Endothelial cell (in vitro differentiated cells): ENCODE results near the gene XPO4. TPM values are rescaled to one million over a fixed set of nuclear protein-coding genes. Genes with fewer than 3 reads are reported as not detected.
"Not testable (repeated sequence)": the region's sequence is repeated elsewhere in the genome, so short reads cannot be mapped to it uniquely, and the experiment has no call there.

Experiments used
- DNase-seq: peaks from one replicate; pipeline ENCODE4 v3.0.0; 2021; ENCODE audit warnings: low spot score
- H3K27ac Mint-ChIP-seq: one replicate; pipeline ENCODE4 v1.8.0; 2021; ENCODE audit warnings: mixed read lengths, inconsistent platforms; ENCODE audit not compliant: unreplicated experiment
- H3K27me3 Mint-ChIP-seq: one replicate; pipeline ENCODE4 v1.8.0; 2021; ENCODE audit warnings: mild to moderate bottlenecking, moderate library complexity, mixed read lengths, inconsistent platforms; ENCODE audit not compliant: unreplicated experiment
- H3K36me3 Mint-ChIP-seq: one replicate; pipeline ENCODE4 v1.8.0; 2021; ENCODE audit warnings: mild to moderate bottlenecking, low read depth, mixed read lengths, inconsistent platforms; ENCODE audit not compliant: unreplicated experiment
- H3K4me1 Mint-ChIP-seq: one replicate; pipeline ENCODE4 v1.8.0; 2021; ENCODE audit warnings: mild to moderate bottlenecking, mixed read lengths, inconsistent platforms; ENCODE audit not compliant: unreplicated experiment
- H3K4me3 Mint-ChIP-seq: one replicate; pipeline ENCODE4 v1.8.0; 2021; ENCODE audit warnings: mild to moderate bottlenecking, mixed read lengths, inconsistent platforms; ENCODE audit not compliant: unreplicated experiment
- H3K9me3 Mint-ChIP-seq: one replicate; pipeline ENCODE4 v1.8.0; 2021; ENCODE audit warnings: mixed read lengths, inconsistent platforms; ENCODE audit not compliant: unreplicated experiment
- total RNA-seq: library from RNA; stranded (reverse); fragmentation: NEBNext Ultra II Directional; extraction: Animal tissue kit (Norgen Biotek cat#: 25700); gene quantifications from one replicate; pipeline ENCODE4 v1.2.1, GENCODE V29; 2021; ENCODE audit not compliant: unreplicated experiment
- TF ChIP-seq, protein P1 (sequence below): fragments of 200-600 bp; sonication (generic); IDR thresholded peaks from one replicate; pipeline ENCODE4 v1.5.0; 2021; ENCODE audit warnings: antibody characterized with exemption; ENCODE audit not compliant: unreplicated experiment

The XPO4 gene
- total RNA-seq, 1 donor from 2014 or later = 18.0 TPM

DNA sequence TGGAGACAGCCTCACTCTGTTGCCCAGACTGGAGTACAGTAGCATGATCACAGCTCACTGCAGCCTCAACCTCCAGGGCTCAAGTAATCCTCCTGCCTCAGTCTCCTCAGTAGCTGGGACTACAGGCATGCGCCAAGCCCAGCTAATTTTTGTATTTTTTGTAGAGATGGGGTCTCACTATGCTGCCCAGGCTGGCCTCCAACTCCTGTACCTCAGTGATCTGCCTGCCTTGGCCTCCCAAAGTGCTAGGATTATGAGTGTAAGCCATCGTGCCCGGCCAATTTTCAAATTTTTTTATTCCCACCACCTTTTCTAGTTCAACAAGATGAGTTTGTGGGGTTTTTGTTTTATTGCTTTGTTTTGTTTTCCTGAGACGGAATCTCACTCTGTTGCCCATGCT, 31.7 kb downstream of the XPO4 start:
- H3K27me3 Mint-ChIP-seq = peaks cover 2% of the 10 kb centered on the region
- no peaks in the 10 kb centered on the region for H3K9me3 Mint-ChIP-seq
- no peak overlapping the region for H3K27ac Mint-ChIP-seq
- no peaks in the 10 kb centered on the region for H3K36me3 Mint-ChIP-seq
- DNase-seq = no peak
- H3K4me1 Mint-ChIP-seq = peaks cover 2% of the 10 kb centered on the region
- TF ChIP-seq, protein P1, sequence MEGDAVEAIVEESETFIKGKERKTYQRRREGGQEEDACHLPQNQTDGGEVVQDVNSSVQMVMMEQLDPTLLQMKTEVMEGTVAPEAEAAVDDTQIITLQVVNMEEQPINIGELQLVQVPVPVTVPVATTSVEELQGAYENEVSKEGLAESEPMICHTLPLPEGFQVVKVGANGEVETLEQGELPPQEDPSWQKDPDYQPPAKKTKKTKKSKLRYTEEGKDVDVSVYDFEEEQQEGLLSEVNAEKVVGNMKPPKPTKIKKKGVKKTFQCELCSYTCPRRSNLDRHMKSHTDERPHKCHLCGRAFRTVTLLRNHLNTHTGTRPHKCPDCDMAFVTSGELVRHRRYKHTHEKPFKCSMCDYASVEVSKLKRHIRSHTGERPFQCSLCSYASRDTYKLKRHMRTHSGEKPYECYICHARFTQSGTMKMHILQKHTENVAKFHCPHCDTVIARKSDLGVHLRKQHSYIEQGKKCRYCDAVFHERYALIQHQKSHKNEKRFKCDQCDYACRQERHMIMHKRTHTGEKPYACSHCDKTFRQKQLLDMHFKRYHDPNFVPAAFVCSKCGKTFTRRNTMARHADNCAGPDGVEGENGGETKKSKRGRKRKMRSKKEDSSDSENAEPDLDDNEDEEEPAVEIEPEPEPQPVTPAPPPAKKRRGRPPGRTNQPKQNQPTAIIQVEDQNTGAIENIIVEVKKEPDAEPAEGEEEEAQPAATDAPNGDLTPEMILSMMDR = no peak
- no peak overlapping the region for H3K4me3 Mint-ChIP-seq

DNA sequence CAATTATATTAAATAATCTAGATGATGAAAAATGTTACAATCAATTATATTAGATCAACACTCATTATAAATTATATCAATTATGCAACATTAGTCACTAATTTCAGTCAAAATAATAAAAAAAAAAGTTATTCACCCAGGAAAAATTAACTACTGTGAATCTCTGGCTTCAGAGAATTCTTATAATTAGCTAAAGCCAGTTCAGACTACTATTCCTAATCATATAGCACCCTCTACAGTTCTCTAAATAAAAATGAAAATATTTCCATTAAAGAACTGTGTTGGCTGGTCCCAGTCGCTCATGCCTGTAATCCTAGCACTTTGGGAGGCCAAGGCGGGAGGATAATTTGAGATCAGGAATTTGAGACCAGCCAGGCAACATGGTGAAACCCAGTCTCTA, 33.0 kb downstream of the XPO4 start:
- H3K4me1 Mint-ChIP-seq = peaks cover 2% of the 10 kb centered on the region

DNA sequence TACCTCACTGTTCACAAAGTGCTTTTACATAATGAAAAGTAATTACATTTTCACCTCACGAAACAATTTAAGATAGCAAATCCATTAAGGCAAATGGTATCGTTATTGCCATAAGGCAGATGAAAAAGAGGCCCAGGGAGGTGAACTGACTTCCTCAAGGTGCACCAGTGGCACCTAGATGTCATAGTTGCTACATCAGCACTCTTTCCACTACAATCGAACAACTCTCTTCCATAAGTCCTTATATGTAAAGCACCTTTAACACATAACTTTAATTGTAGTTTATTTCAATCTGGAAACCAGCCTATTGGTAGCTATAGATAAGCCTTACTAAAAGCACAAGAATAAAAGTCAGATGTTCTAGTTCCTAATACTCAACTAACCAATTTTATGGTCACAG, 35.1 kb downstream of the XPO4 start:
- Mint-ChIP-seq H3K27me3 (peaks cover 2% of the 10 kb centered on the region), H3K27ac (no peak overlapping the region), H3K4me3 (no peak overlapping the region), H3K4me1 (no peaks in the 10 kb centered on the region), H3K9me3 (no peaks in the 10 kb centered on the region), H3K36me3 (no peaks in the 10 kb centered on the region)
- no peak for DNase-seq
- TF ChIP-seq, protein P1 = no peak

More for the DNA sequence above, 33.0 kb downstream of the XPO4 start:
- H3K4me3 Mint-ChIP-seq = no peak overlapping the region
- H3K9me3 Mint-ChIP-seq = no peaks in the 10 kb centered on the region
- peaks cover 2% of the 10 kb centered on the region for H3K27me3 Mint-ChIP-seq
- H3K36me3 Mint-ChIP-seq = no peaks in the 10 kb centered on the region
- H3K27ac Mint-ChIP-seq = no peak overlapping the region
- DNase-seq = no peak
- TF ChIP-seq, protein P1 = no peak

DNA sequence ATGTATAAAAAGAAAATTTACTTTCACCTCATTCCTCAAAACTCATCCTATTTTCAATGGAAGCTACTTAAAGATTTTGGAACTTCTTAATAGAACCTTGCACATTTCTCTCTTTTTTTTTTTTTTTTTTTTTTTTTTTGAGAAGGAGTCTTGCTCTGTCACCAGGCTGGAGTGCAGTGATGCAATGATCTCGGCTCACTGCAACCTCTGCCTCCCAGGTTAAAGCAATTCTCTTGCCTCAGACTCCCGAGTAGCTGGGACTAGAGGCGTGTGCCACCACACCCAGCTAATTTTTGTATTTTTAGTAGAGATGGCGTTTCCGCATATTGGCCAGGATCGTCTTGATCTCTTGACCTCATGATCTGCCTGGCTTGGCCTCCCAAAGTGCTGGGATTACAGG, 40.9 kb downstream of the XPO4 start:
- not testable (repeated sequence) for H3K36me3 Mint-ChIP-seq, H3K27ac Mint-ChIP-seq, H3K27me3 Mint-ChIP-seq, DNase-seq, H3K4me3 Mint-ChIP-seq, H3K9me3 Mint-ChIP-seq, H3K4me1 Mint-ChIP-seq

DNA sequence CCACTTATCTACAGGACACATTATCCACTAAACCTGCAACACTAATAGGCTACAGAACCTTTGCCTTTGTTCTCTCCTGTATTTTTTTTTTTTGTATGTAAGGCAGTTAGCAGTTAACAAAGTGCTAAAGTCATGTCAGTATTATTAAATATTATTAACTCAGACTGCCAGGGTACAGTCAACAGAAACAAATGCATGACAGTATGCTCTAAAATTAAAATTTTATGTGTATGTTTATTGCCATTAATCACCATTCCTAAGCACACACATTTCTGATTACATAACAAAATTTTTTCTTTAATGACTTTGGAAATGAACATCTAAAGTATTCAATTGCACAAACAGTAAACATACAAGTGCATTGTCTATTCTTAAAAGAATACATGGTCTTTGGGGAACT, 41.7 kb downstream of the XPO4 start:
- no peak overlapping the region for H3K4me3 Mint-ChIP-seq
- H3K36me3 Mint-ChIP-seq = peaks cover 4% of the 10 kb centered on the region
- H3K27ac Mint-ChIP-seq = no peak overlapping the region
- TF ChIP-seq, protein P1 = no peak
- H3K9me3 Mint-ChIP-seq = no peaks in the 10 kb centered on the region
- no peak for DNase-seq
- no peaks in the 10 kb centered on the region for H3K27me3 Mint-ChIP-seq
- H3K4me1 Mint-ChIP-seq = no peaks in the 10 kb centered on the region

DNA sequence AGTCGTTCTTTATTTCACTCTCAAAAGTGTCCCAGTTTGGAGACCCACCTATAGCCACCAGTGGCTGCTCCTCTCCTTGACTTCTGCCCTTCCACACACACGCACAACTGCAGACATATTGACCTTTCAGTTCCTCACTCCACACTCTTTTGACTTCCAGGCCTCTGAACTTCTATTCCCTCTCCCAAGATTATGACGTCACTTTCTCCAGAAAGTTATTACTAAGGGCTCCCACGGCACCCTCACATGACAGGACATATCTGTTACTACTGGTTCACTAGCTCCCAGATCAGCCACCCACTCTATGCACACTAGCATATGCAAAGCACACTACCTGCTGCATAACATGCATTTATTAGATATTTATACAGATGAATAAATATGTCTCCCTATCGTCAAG, 45.9 kb downstream of the XPO4 start:
- Mint-ChIP-seq H3K27ac (no peak overlapping the region), H3K27me3 (no peaks in the 10 kb centered on the region), H3K36me3 (no peaks in the 10 kb centered on the region), H3K4me1 (no peaks in the 10 kb centered on the region), H3K9me3 (no peaks in the 10 kb centered on the region), H3K4me3 (no peak overlapping the region)
- no peak for DNase-seq
- TF ChIP-seq, protein P1 = no peak
